ENCODE data around the gene ASTN1.

Gene ASTN1

DNA sequence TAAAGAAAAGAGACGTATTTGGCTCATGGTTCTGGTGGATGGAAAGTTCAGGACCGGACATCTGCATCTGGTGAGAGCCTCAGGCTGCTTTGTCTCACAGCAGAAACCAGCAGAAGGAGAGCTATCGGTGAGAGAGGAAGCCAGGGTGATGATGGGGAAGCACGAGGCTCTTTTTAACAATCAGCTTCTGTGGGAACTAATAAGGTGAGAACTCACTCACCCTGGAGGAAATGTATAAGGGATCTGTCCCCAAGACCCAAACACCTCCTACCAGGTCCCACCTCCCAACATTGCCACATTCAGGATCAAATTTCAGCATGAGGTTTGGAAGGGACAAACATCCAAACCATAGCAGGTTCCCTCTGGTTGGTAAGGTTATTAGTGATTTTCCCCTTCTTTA is 32.8 kb downstream of the ASTN1 start:
- H3K9ac ChIP-seq (ENCODE audit: low read length): no peak overlapping the region
- H3K36me3 ChIP-seq (ENCODE audit: control insufficient read depth, insufficient read depth, low read length): no peaks in the 10 kb centered on the region
- H3K9me3 ChIP-seq (ENCODE audit: control insufficient read depth, insufficient read depth, low read depth, low read length): no peaks in the 10 kb centered on the region
- H3K27ac ChIP-seq (ENCODE audit: low read depth, low read length): no peak overlapping the region
- H3K27me3 ChIP-seq (ENCODE audit: control insufficient read depth, insufficient read depth, low read length): no peaks in the 10 kb centered on the region
- no peaks in the 10 kb centered on the region for H3K4me1 ChIP-seq (ENCODE audit: control insufficient read depth, insufficient read depth, low read length)
- no peak overlapping the region for H3K4me3 ChIP-seq (ENCODE audit: low read depth, low read length)

DNA sequence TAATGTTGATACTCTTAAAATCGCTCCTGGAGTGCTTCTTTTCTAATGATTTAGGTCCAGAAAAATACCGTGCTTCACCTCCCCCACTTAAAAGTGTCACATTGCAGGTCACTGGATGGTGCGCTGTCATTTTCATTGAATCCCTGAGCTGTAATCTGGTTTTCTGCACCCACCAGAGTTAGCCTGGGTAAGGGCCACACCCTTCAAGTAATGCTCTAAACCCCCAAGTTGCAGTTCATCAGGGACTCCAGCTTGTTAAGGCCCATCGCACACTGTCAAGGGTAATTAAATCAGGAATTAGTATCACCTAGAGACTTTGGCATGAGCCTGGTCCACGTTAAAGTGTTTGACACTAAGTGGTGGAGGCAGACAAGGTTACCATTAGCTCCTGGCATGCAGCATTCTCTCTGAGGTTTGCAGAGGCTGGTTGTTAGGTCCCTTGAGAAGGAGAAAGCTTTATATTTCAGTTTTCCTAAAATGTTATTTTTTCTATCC is 34.0 kb downstream of the ASTN1 start:
- no peaks in the 10 kb centered on the region for H3K9me3 ChIP-seq (ENCODE audit: control insufficient read depth, insufficient read depth, low read depth, low read length)
- no peaks in the 10 kb centered on the region for H3K4me1 ChIP-seq (ENCODE audit: control insufficient read depth, insufficient read depth, low read length)
- H3K27ac ChIP-seq (ENCODE audit: low read depth, low read length): no peak overlapping the region
- H3K4me3 ChIP-seq (ENCODE audit: low read depth, low read length): no peak overlapping the region
- no peaks in the 10 kb centered on the region for H3K27me3 ChIP-seq (ENCODE audit: control insufficient read depth, insufficient read depth, low read length)
- no peak overlapping the region for H3K9ac ChIP-seq (ENCODE audit: low read length)
- no peaks in the 10 kb centered on the region for H3K36me3 ChIP-seq (ENCODE audit: control insufficient read depth, insufficient read depth, low read length)

DNA sequence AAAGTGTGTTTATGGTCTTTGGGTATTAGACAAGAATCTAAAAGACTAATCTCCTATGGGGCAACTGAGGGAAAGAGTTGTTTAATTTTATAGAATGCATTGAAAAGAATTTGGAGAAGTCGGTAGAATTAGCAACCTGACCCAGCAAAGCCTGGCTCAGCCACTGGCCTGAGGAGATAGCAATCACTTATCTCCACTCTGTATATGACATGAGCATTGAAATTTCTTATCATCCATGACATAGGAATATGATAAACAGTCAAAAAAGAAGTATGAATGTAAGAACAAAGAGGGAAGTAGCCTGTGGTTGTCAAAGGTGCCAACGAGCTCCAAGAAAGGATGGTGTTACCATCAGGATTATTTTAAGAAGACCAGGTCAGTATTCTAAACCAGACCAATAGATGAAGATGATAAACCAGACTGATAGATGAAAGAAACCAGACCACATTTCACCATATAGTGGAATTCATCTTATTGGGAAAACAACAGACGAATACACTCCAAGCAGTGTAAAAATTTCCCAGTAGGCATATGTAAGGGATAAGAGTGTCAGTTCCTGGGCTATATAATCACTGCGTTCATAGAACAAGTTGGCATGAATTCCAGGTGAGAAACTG is 35.7 kb downstream of the ASTN1 start:
- Histone ChIP-seq H3K9ac (ENCODE audit: low read length) (no peak overlapping the region), H3K27ac (ENCODE audit: low read depth, low read length) (no peak overlapping the region), H3K9me3 (ENCODE audit: control insufficient read depth, insufficient read depth, low read depth, low read length) (no peaks in the 10 kb centered on the region), H3K4me1 (ENCODE audit: control insufficient read depth, insufficient read depth, low read length) (no peaks in the 10 kb centered on the region), H3K27me3 (ENCODE audit: control insufficient read depth, insufficient read depth, low read length) (no peaks in the 10 kb centered on the region), H3K36me3 (ENCODE audit: control insufficient read depth, insufficient read depth, low read length) (no peaks in the 10 kb centered on the region), H3K4me3 (ENCODE audit: low read depth, low read length) (no peak overlapping the region)

DNA sequence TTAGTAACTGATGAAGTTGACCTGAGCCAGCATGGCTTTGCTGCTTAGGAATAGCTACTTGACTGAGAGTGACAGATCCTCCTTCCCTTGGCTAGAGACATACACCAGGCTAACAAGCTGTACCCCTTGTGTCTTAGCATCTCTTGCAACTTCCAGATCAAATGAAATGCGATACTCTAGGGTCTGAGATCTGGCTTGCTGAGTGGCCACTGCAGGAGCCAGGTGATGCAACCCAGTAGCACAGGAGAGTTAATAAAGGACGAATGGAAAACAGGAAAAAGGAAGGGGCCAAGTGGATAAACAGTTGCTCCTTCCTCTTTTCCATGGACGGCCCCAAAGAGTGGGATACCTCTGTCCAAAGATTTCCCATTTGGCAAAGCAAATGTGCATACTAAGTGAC is 38.2 kb downstream of the ASTN1 start:
- no peaks in the 10 kb centered on the region for H3K36me3 ChIP-seq (ENCODE audit: control insufficient read depth, insufficient read depth, low read length)
- H3K27me3 ChIP-seq (ENCODE audit: control insufficient read depth, insufficient read depth, low read length): no peaks in the 10 kb centered on the region
- no peak overlapping the region for H3K9ac ChIP-seq (ENCODE audit: low read length)
- H3K9me3 ChIP-seq (ENCODE audit: control insufficient read depth, insufficient read depth, low read depth, low read length): no peaks in the 10 kb centered on the region
- no peak overlapping the region for H3K27ac ChIP-seq (ENCODE audit: low read depth, low read length)
- no peak overlapping the region for H3K4me3 ChIP-seq (ENCODE audit: low read depth, low read length)
- no peaks in the 10 kb centered on the region for H3K4me1 ChIP-seq (ENCODE audit: control insufficient read depth, insufficient read depth, low read length)

DNA sequence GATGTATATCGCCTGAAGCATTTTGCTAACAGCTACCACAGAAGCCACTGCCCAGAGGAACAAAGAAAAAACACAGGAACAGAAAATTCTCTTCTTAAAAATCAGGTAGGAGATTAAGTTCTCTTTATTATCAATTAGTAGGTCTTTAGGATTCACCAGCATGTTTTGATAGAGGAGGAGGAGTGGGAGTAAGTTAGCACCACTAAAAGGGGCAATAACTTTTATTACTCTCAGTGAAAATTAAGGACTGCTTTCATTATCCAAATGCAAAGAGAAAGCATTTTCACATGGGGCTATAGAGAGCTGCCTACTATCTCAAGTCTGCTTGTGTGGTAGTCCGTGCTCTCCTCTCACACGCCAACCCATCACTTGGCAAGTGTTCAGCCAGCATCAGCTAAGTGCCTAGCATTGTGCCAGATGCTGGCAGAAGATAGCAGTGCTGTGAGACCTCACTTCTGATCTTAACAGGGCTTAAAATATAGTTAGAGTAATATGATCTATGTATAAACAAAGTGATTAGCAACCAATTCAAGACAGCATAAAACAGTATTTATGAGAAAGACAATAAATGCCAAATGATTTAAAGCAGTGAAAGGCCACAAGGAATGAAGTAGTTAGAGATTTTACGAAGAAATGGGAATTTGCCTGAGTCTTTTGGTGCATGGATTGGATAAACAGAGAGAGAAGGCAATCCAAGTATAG is 39.8 kb downstream of the ASTN1 start:
- Histone ChIP-seq H3K4me1 (ENCODE audit: control insufficient read depth, insufficient read depth, low read length) (no peaks in the 10 kb centered on the region), H3K9ac (ENCODE audit: low read length) (no peak overlapping the region), H3K9me3 (ENCODE audit: control insufficient read depth, insufficient read depth, low read depth, low read length) (no peaks in the 10 kb centered on the region), H3K27ac (ENCODE audit: low read depth, low read length) (no peak overlapping the region), H3K36me3 (ENCODE audit: control insufficient read depth, insufficient read depth, low read length) (no peaks in the 10 kb centered on the region), H3K4me3 (ENCODE audit: low read depth, low read length) (no peak overlapping the region), H3K27me3 (ENCODE audit: control insufficient read depth, insufficient read depth, low read length) (no peaks in the 10 kb centered on the region)

DNA sequence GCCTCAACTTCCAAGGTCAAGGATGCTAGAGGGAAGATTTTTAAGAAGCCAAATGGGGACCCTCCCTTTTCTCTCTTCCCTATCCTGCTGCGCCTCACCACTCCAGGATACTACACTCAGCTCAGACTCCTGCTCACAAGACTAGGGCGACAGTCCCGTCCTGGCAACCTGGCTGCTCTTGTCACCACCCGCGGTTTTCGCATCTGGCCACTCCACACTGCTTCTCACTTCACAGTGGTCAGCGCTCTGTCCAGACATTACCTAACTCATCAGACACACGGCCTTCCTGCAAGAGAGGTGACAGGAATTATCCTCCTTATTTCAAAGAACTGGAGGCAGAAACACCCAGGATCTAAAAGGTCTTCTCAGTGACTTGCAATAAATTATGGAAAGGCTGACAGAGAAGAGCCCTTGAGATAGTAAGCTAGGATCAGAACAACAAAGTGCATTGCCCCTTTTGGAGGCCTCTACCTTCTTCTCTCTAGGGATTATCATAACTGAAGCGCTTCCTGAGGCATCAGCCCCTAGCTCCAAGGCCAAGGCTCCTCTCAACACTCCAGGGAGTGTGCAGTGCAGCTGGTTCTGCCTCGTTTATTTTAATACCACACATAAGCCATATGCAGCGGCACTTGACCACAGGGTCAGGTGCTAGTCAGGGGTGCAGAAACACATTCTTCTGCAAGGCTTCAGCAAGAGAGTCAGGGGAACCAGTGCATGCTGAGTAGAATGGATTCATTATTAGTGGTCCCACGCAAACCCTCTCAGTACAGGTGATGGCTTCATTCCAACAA is 41.9 kb downstream of the ASTN1 start:
- Histone ChIP-seq H3K27ac (ENCODE audit: low read depth, low read length) (no peak overlapping the region), H3K9me3 (ENCODE audit: control insufficient read depth, insufficient read depth, low read depth, low read length) (no peaks in the 10 kb centered on the region), H3K36me3 (ENCODE audit: control insufficient read depth, insufficient read depth, low read length) (no peaks in the 10 kb centered on the region), H3K9ac (ENCODE audit: low read length) (no peak overlapping the region), H3K4me3 (ENCODE audit: low read depth, low read length) (no peak overlapping the region), H3K4me1 (ENCODE audit: control insufficient read depth, insufficient read depth, low read length) (no peaks in the 10 kb centered on the region), H3K27me3 (ENCODE audit: control insufficient read depth, insufficient read depth, low read length) (no peaks in the 10 kb centered on the region)

DNA sequence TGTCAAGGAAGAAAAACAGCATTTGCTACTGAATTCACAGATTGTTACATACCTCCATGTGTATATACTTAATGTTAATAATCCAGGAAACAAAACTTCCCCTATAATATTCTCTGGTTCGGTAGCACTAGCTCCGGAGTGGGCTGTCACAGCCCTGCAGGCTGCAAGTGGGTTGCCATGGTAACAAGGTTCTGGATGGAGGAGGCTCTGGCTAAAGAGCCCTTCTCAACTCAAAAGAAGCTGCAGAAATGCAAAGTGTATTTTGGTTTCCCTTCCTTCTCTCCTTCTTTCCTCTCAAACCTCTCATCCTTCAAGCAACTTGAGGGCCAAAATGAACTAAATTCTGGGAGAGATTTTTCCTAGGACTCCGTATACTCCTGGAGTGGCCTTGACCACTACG is 45.2 kb downstream of the ASTN1 start:
- no peaks in the 10 kb centered on the region for H3K36me3 ChIP-seq (ENCODE audit: control insufficient read depth, insufficient read depth, low read length)
- no peaks in the 10 kb centered on the region for H3K4me1 ChIP-seq (ENCODE audit: control insufficient read depth, insufficient read depth, low read length)
- no peak overlapping the region for H3K27ac ChIP-seq (ENCODE audit: low read depth, low read length)
- no peaks in the 10 kb centered on the region for H3K27me3 ChIP-seq (ENCODE audit: control insufficient read depth, insufficient read depth, low read length)
- no peak overlapping the region for H3K4me3 ChIP-seq (ENCODE audit: low read depth, low read length)
- no peaks in the 10 kb centered on the region for H3K9me3 ChIP-seq (ENCODE audit: control insufficient read depth, insufficient read depth, low read depth, low read length)
- no peak overlapping the region for H3K9ac ChIP-seq (ENCODE audit: low read length)

DNA sequence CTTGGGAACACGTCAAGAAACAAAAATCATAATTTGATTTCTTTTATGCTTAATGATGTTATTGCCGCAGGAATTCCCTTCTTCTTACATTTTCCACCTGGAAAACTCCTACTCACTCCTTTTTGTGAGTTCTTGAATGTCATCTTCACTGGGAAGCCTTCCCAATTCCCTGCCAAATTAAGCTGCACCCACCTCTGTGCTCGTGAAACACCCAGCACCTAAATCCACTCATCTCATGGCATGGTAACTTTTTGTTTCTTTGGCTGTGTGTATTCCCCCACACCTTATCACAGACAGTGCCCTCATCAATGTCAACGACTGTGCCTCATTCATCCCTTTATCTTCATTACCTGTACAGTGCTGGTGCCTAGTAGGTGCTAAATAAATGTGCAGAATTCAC is 45.6 kb downstream of the ASTN1 start:
- Histone ChIP-seq H3K27me3 (ENCODE audit: control insufficient read depth, insufficient read depth, low read length) (no peaks in the 10 kb centered on the region), H3K4me1 (ENCODE audit: control insufficient read depth, insufficient read depth, low read length) (no peaks in the 10 kb centered on the region), H3K4me3 (ENCODE audit: low read depth, low read length) (no peak overlapping the region), H3K9me3 (ENCODE audit: control insufficient read depth, insufficient read depth, low read depth, low read length) (no peaks in the 10 kb centered on the region), H3K36me3 (ENCODE audit: control insufficient read depth, insufficient read depth, low read length) (no peaks in the 10 kb centered on the region), H3K27ac (ENCODE audit: low read depth, low read length) (no peak overlapping the region), H3K9ac (ENCODE audit: low read length) (no peak overlapping the region)

DNA sequence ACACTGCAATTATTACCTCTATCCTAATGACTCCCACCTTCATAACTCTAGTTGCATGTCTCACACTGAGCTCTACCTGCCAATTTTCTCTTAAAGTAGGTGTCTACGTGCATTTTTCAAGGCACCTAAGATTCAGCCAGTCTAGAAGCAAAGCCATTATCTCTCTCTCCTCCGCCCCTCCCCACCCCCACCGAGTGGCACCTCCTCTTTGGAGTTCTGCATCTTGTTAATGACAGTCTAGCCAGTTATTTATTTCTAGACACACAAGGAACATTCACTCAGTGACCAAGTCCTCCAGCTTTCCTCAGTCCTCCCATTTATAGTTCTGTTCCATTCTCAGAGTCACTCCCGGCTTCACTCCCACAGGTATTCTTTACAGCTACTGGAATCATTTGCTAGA is 47.6 kb downstream of the ASTN1 start:
- H3K27me3 ChIP-seq (ENCODE audit: control insufficient read depth, insufficient read depth, low read length): no peaks in the 10 kb centered on the region; the same call in 1 of the 2 replicates
- H3K4me3 ChIP-seq (ENCODE audit: low read depth, low read length): no peak overlapping the region
- H3K9me3 ChIP-seq (ENCODE audit: control insufficient read depth, insufficient read depth, low read depth, low read length): no peaks in the 10 kb centered on the region
- H3K4me1 ChIP-seq (ENCODE audit: control insufficient read depth, insufficient read depth, low read length): no peaks in the 10 kb centered on the region
- H3K27ac ChIP-seq (ENCODE audit: low read depth, low read length): no peak overlapping the region
- H3K36me3 ChIP-seq (ENCODE audit: control insufficient read depth, insufficient read depth, low read length): no peaks in the 10 kb centered on the region
- no peak overlapping the region for H3K9ac ChIP-seq (ENCODE audit: low read length)

DNA sequence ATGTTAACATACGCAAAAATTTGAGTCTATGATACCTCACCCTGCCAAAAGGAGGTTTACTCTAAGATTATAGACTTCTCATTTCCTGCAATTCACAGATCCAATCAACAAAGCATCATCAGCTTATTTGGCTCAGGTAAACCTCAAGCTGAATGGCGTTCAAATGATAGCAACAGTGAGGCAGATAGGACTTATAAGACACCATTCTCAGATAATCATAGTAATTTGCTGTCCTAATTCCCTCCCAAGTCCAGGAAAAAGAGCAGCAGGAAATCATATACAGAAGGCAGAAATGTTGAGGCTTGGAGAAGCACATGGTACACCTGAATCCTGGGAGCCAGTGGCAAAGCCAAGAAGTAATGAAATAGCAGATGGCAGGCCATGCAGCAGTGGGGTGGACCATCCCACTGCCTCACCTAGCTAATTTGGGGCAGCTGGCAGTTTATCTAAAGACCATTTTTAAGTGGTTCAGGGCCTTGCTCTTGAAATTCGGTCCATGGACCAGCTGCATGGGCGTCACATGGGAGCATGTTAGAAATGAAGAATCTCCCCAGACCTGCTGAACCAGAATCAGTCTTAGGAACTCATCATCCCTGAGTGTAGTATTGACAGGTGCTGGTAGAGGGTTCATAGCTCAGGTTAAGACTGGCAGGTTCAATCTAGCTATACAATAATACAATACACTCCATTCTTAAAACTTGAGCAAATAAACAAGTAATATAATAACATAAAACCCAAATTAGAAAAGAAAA is 57.7 kb downstream of the ASTN1 start:
- no peaks in the 10 kb centered on the region for H3K9me3 ChIP-seq (ENCODE audit: control insufficient read depth, insufficient read depth, low read depth, low read length)
- H3K4me1 ChIP-seq (ENCODE audit: control insufficient read depth, insufficient read depth, low read length): no peaks in the 10 kb centered on the region
- H3K4me3 ChIP-seq (ENCODE audit: low read depth, low read length): no peak overlapping the region
- no peak overlapping the region for H3K27ac ChIP-seq (ENCODE audit: low read depth, low read length)
- no peaks in the 10 kb centered on the region for H3K27me3 ChIP-seq (ENCODE audit: control insufficient read depth, insufficient read depth, low read length)
- H3K36me3 ChIP-seq (ENCODE audit: control insufficient read depth, insufficient read depth, low read length): no peaks in the 10 kb centered on the region
- no peak overlapping the region for H3K9ac ChIP-seq (ENCODE audit: low read length)

Measured in HUES6 (cell line).